Suprapubic skin (tissue), 4 donors: ENCODE data around the gene OR10A6.

Experiments
- EP300 ChIP-seq: sonication (generic); formaldehyde crosslinking; IDR thresholded peaks from one replicate; pipeline ENCODE4 v1.6.1; 2017; ENCODE audit warnings: antibody characterized with exemption
- POLR2A ChIP-seq, 2 donors: fragments of 450-650 bp; IDR thresholded peaks; one replicate each; pipeline ENCODE4 v1.6.1; 2017; ENCODE audit warnings: antibody characterized with exemption in 2 of 2, mild to moderate bottlenecking in 2 of 2, moderate library complexity in 2 of 2
- POLR2AphosphoS5 ChIP-seq, 3 donors: sonication (generic); formaldehyde crosslinking; IDR thresholded peaks; one replicate each; pipeline ENCODE4 v1.6.1; 2017; ENCODE audit warnings: antibody characterized with exemption in 3 of 3

- TF ChIP-seq EP300: no peak
- TF ChIP-seq POLR2A (IDR thresholded peaks at IDR 0.05): no peak
- no peak for TF ChIP-seq POLR2AphosphoS5 (IDR thresholded peaks at IDR 0.05)
Measured at GRCh38 chr11:7907121-7907520, 23.9 kb downstream of the OR10A6 start.
